Heart left ventricle (tissue), 16 donors: Measurements from ENCODE around the gene ASXL3. TPM values are rescaled to one million over a fixed set of nuclear protein-coding genes. Genes with fewer than 3 reads are reported as not detected.

Experiments
- ATAC-seq, 4 donors: fragments of 200-7000 bp; cut with Tn5 transposase; one replicate each; pipeline ENCODE4 v1.9.1; 2020 to 2022; ENCODE audit warnings: moderate library complexity in 4 of 4, mild to moderate bottlenecking in 3 of 4, moderate number of reproducible peaks in 1 of 4
- DNase-seq, 5 donors: peaks; one replicate each; pipeline ENCODE4 v3.0.0-alpha.2; 2020
- H3K27ac ChIP-seq, 12 donors: fragments of 200-600 bp; sonication (generic) in 4 of 12; one replicate each; pipeline versions ENCODE4 v1.5.0 to v1.8.0; 2016 to 2022; ENCODE audit warnings: mild to moderate bottlenecking in 2 of 12
- H3K27me3 ChIP-seq, 9 donors: fragments of 200-600 bp; sonication (generic) in 2 of 9; one replicate each; pipeline versions ENCODE4 v1.5.1 to v1.8.0; 2016 to 2022; ENCODE audit warnings: mild to moderate bottlenecking in 3 of 9
- H3K36me3 ChIP-seq, 9 donors: fragments of 200-600 bp; sonication (generic) in 2 of 9; one replicate each; pipeline versions ENCODE4 v1.5.0 to v1.8.0; 2018 to 2022; ENCODE audit warnings: mild to moderate bottlenecking in 2 of 9
- H3K4me1 ChIP-seq, 12 donors: fragments of 200-600 bp; sonication (generic) in 4 of 12; one replicate each; pipeline versions ENCODE4 v1.5.0 to v1.8.0; 2016 to 2022; ENCODE audit warnings: mild to moderate bottlenecking in 3 of 12
- H3K4me3 ChIP-seq, 12 donors: fragments of 200-600 bp; sonication (generic) in 4 of 12; one replicate each; pipeline versions ENCODE4 v1.5.0 to v1.8.0; 2017 to 2022; ENCODE audit warnings: mild to moderate bottlenecking in 9 of 12, moderate library complexity in 4 of 12
- H3K9me3 ChIP-seq, 12 donors: fragments of 200-600 bp; sonication (generic) in 4 of 12; one replicate each; pipeline versions ENCODE4 v1.5.0 to v1.8.0; 2016 to 2022; ENCODE audit warnings: mild to moderate bottlenecking in 1 of 12
- POLR2A ChIP-seq, 2 donors: fragments of 450-650 bp; IDR thresholded peaks; one replicate each; pipeline ENCODE4 v1.6.1; 2017; ENCODE audit warnings: antibody characterized with exemption in 2 of 2, mild to moderate bottlenecking in 2 of 2, moderate library complexity in 2 of 2
- WGBS, 4 donors: extraction: QIAGEN DNeasy Blood & Tissue Kit in 2 of 4; methylation state at CpG; one replicate each; pipeline versions ENCODE4 v1.1.5 to v1.1.7; 2013 to 2018; 5-methylcytosine and 5-hydroxymethylcytosine counted together
- intact Hi-C, 10 donors: fragments of 100-400 bp; cut with DNase I; formaldehyde crosslinking; loops; one replicate each; pipeline versions ENCODE4 v1.11.1 to v1.14.2; 2022
- polyA plus RNA-seq, 2 donors: library from polyadenylated mRNA; stranded (reverse); fragments of 200-250 nt; gene quantifications; one replicate each; pipeline ENCODE4 v1.2.3, GENCODE V29; 2013
- total RNA-seq, 9 donors: library from RNA; depleted of rRNA in 2 of 9; stranded (reverse); fragments of >200 nt in 2 of 9; fragmentation: NEBNext Ultra II Directional in 3 of 9; extraction: Animal tissue kit (Norgen Biotek cat#: 25700) in 3 of 9; gene quantifications; one replicate each; pipeline versions ENCODE4 v1.1.0 to v1.2.4, GENCODE V29; 2016 to 2023
- TF ChIP-seq, protein P1 (sequence below), 12 donors: fragments of 200-600 bp; sonication (generic) in 4 of 12; IDR thresholded peaks; one replicate each; pipeline versions ENCODE4 v1.5.0 to v1.8.0; 2018 to 2022; ENCODE audit warnings: antibody characterized with exemption in 12 of 12, mild to moderate bottlenecking in 5 of 12
- donor health status: ischemic (EF 13 %, LVEDD 7.1; RV severe dilation, severe dysfunction).
- donor health status: healthy with polysubstance abuse.
- donor health status: DM: no; HTN: yes; CAD: no.
- donor health status: DM: no; HTN: no; CAD: no.
- donor health status: ischemic (EF 25% LVEDD 6.9; RV normal size, moderate dysfunction).
- donor health status: ischemic (EF 25% LVEDD 5.7; RV mildly dilated, moderate dysfunction).
- donor health status: healthy.
- donor health status: DM: yes; HTN: yes; CAD: no.
- donor health status: ischemic (EF 35%, LVEDD 5.7; RV mildly dilated, moderate dysfunction).
- donor health status: nonischemic (EF 11% LVEDD 7.7; RV severe dilation, severe dysfunction).
- donor health status: DM: yes; HTN: yes; CAD: no.
- donor health status: PGD.
- donor health status: ischemic (EF 29% LVEDD 5.4; RV normal size, mild dysfunction).
- donor health status: nonischemic (EF 23%, LVEDD 6.1; RV moderate dilation, normal function).

The ASXL3 gene
- total and polyA plus RNA-seq, 11 donors = 0.65 to 8.9 (median 3.5) TPM

DNA sequence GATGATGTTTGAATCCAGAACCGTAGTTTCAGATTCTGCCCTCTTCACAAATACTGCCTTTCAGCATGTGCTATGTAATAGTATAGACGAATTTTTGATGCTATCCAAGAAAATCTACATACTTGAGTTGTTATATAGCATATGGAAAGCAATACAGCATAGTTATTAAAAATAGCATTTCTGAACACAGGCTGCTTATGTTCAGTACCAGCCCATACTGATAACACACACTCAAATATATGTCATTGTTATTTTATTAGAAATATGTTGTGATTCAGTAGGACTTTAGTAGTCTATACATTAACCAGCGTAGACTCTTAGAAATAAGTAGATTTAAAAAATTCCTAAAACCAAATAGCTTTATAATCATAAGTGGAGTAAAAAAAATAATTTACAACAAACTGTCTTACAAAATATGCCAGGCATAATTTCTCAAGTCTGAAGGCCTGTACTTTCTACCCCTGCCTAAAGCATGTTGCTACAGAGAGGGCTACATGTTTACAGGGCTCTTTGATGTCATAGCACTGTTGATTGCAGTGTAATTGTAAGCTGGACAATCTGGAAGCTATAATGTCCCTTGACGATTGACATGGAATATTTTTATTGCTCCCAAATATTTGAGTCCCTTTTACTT, 86.3 kb downstream of the ASXL3 start:
- Histone ChIP-seq H3K4me3 (no peak overlapping the region), H3K27ac (no peak overlapping the region), H3K36me3 (no peaks in the 10 kb centered on the region), H3K27me3 (no peaks in the 10 kb centered on the region), H3K9me3 (no peaks in the 10 kb centered on the region), H3K4me1 (no peaks in the 10 kb centered on the region)
- TF ChIP-seq, protein P1, sequence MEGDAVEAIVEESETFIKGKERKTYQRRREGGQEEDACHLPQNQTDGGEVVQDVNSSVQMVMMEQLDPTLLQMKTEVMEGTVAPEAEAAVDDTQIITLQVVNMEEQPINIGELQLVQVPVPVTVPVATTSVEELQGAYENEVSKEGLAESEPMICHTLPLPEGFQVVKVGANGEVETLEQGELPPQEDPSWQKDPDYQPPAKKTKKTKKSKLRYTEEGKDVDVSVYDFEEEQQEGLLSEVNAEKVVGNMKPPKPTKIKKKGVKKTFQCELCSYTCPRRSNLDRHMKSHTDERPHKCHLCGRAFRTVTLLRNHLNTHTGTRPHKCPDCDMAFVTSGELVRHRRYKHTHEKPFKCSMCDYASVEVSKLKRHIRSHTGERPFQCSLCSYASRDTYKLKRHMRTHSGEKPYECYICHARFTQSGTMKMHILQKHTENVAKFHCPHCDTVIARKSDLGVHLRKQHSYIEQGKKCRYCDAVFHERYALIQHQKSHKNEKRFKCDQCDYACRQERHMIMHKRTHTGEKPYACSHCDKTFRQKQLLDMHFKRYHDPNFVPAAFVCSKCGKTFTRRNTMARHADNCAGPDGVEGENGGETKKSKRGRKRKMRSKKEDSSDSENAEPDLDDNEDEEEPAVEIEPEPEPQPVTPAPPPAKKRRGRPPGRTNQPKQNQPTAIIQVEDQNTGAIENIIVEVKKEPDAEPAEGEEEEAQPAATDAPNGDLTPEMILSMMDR (IDR thresholded peaks at IDR 0.05) = no peak
- TF ChIP-seq POLR2A (IDR thresholded peaks at IDR 0.05) = no peak
- intact Hi-C loops = loop anchor here in 1 of 10 donors (10.0 kb wide), 1 partner anchor 70 kb away; no protein-coding TSS in a partner anchor
- DNase-seq = no peak
- 67 to 76% (median 70%) methylated on average over 4 of the region's 4 CpGs for WGBS, 4 donors
- ATAC-seq = no peak

DNA sequence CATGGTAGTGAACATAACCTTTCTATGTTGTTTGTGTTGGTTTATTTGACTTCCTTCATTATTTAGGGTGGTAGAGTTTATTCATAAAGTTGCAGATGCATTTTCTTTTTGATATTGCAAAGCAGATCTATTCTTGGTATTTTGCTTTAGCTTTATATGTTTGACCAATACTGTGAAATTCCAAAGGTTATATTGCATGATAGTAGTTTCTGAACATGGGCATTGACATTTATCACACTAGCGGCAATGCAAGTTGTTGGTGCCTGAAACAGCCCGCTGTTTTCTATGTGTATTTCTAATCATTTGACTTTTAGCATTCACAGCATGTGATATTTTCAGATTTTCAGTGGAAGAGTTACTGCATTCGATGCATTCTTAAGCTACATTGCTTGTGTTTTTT, 87.2 kb downstream of the ASXL3 start:
- no peak overlapping the region for H3K27ac ChIP-seq
- no peaks in the 10 kb centered on the region for H3K27me3 ChIP-seq
- DNase-seq = no peak
- no peaks in the 10 kb centered on the region for H3K9me3 ChIP-seq
- WGBS, 4 donors = 85 to 87% (median 86%) methylated on average over 3 of the region's 3 CpGs
- no peak for ATAC-seq
- H3K36me3 ChIP-seq = no peaks in the 10 kb centered on the region
- intact Hi-C loops = loop anchor here in 1 of 10 donors (10.0 kb wide), 1 partner anchor 70 kb away; no protein-coding TSS in a partner anchor
- no peaks in the 10 kb centered on the region for H3K4me1 ChIP-seq
- no peak overlapping the region for H3K4me3 ChIP-seq
- TF ChIP-seq, protein P1 (IDR thresholded peaks at IDR 0.05) = no peak

DNA sequence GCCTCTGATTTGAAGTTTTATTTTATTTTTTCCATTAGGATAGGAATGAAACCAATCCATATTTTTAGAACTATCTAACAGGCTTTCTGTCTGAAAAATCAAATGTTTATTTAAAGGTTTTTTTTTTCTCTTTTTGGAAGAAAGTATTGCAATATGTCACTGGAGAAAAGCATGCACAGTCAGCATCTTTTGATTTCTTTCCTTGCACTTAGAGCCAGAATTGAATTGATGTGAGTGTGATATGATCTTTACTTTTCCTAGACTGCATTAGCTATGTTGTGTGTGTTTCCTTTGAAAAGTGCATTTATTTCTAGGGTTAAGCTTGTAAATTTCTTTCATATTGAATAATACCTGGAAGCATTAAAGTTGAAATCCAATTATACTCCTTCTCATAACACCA, 87.6 kb downstream of the ASXL3 start:
- no peak for TF ChIP-seq POLR2A (IDR thresholded peaks at IDR 0.05)
- TF ChIP-seq, protein P1 (IDR thresholded peaks at IDR 0.05) = no peak
- no peaks in the 10 kb centered on the region for H3K27me3 ChIP-seq
- DNase-seq (no peak), ATAC-seq (no peak)
- no peaks in the 10 kb centered on the region for H3K4me1 ChIP-seq
- H3K4me3 ChIP-seq = no peak overlapping the region
- intact Hi-C loops = loop anchor here in 1 of 10 donors (10.0 kb wide), 1 partner anchor 71 kb away; no protein-coding TSS in a partner anchor
- H3K9me3 ChIP-seq = no peaks in the 10 kb centered on the region
- H3K27ac ChIP-seq = no peak overlapping the region
- H3K36me3 ChIP-seq = no peaks in the 10 kb centered on the region

DNA sequence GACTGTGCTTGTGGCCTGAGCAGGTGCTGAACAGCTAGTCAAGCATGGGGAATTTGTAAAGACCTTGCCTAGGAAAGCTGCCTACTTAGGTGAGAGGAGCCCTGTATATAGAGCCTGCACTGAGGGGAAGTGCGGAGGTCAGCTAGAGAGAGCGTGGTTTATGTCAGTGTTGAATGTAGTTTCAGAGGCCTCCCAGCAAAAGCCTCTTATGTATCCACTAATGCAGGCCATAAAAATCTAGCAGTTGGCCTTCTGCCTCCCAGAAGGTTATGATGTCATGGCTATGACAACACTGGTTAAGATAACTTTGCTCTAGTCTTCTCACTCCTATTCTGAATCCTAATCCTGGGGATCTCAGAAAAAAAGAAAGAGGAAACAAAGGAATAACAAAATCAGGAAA, 88.9 kb downstream of the ASXL3 start:
- Histone ChIP-seq H3K36me3 (no peaks in the 10 kb centered on the region), H3K4me3 (no peak overlapping the region), H3K9me3 (no peaks in the 10 kb centered on the region), H3K27ac (no peak overlapping the region), H3K27me3 (no peaks in the 10 kb centered on the region), H3K4me1 (no peaks in the 10 kb centered on the region)
- no peak for TF ChIP-seq POLR2A (IDR thresholded peaks at IDR 0.05)
- TF ChIP-seq, protein P1 (IDR thresholded peaks at IDR 0.05) = no peak
- DNase-seq (no peak), ATAC-seq (peak in 1 of 4 donors; percentile 29)
- intact Hi-C loops = loop anchor here in 1 of 10 donors (10.0 kb wide), 1 partner anchor 72 kb away; no protein-coding TSS in a partner anchor
- 91 to 100% (median 95%) methylated on average over 2 of the region's 2 CpGs for WGBS, 4 donors
